MM.1S (cell line): ENCODE results near the gene KCNH4.

Experiments used
- EZH2 ChIP-seq: fragments of 300-600 bp; sonication (generic); optimal IDR thresholded peaks from 2 replicates; pipeline ENCODE3; 2017; ENCODE audit warnings: low read depth, mild to moderate bottlenecking, antibody characterized with exemption, low read length, mixed read lengths
- TF ChIP-seq, protein P1 (sequence below): fragments of 300-600 bp; sonication (generic); IDR thresholded peaks from 2 replicates; pipeline ENCODE4 v1.5.1; 2016; ENCODE audit warnings: antibody characterized with exemption, low read length, mixed read lengths

GRCh38 chr17:42122371-42123303 is 58.3 kb downstream of the KCNH4 start, which contains the start of gene HSPB9:
- TF ChIP-seq, protein P1, sequence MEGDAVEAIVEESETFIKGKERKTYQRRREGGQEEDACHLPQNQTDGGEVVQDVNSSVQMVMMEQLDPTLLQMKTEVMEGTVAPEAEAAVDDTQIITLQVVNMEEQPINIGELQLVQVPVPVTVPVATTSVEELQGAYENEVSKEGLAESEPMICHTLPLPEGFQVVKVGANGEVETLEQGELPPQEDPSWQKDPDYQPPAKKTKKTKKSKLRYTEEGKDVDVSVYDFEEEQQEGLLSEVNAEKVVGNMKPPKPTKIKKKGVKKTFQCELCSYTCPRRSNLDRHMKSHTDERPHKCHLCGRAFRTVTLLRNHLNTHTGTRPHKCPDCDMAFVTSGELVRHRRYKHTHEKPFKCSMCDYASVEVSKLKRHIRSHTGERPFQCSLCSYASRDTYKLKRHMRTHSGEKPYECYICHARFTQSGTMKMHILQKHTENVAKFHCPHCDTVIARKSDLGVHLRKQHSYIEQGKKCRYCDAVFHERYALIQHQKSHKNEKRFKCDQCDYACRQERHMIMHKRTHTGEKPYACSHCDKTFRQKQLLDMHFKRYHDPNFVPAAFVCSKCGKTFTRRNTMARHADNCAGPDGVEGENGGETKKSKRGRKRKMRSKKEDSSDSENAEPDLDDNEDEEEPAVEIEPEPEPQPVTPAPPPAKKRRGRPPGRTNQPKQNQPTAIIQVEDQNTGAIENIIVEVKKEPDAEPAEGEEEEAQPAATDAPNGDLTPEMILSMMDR: no peak
- TF ChIP-seq EZH2: no peak
